Measurements from ENCODE around the gene SNAI3. TPM values are rescaled to one million over a fixed set of nuclear protein-coding genes. Genes with fewer than 3 reads are reported as not detected.

The SNAI3 gene
- total and polyA plus RNA-seq, 10 donors, result 4.8 to 7.8 (median 6.4) TPM

GRCh38 chr16:88649924-88650748, 36.2 kb downstream of the SNAI3 start:
- intact Hi-C loops (cut with DNase I; ENCODE audit: low total_unique reads), result loop anchor here (10.0 kb wide), 1 partner anchor 55 kb away; the partner anchor contains the start of genes CTU2 and RNF166
- Histone ChIP-seq H3K36me3 (peaks cover 0 to 76% (median 35%) of the 10 kb centered on the region in 6 donors), H3K27ac (peak overlapping the region; percentile 85 to 99 (median 96)), H3K9me3 (no peaks in the 10 kb centered on the region), H3K27me3 (replicated peaks in 1 of 7) (no peaks in the 10 kb centered on the region), H3K4me1 (peaks cover 30 to 83% (median 61%) of the 10 kb centered on the region in 6 donors), H3K4me3 (peak overlapping the region; percentile 82 to 97 (median 89))
- TF ChIP-seq, protein P1, sequence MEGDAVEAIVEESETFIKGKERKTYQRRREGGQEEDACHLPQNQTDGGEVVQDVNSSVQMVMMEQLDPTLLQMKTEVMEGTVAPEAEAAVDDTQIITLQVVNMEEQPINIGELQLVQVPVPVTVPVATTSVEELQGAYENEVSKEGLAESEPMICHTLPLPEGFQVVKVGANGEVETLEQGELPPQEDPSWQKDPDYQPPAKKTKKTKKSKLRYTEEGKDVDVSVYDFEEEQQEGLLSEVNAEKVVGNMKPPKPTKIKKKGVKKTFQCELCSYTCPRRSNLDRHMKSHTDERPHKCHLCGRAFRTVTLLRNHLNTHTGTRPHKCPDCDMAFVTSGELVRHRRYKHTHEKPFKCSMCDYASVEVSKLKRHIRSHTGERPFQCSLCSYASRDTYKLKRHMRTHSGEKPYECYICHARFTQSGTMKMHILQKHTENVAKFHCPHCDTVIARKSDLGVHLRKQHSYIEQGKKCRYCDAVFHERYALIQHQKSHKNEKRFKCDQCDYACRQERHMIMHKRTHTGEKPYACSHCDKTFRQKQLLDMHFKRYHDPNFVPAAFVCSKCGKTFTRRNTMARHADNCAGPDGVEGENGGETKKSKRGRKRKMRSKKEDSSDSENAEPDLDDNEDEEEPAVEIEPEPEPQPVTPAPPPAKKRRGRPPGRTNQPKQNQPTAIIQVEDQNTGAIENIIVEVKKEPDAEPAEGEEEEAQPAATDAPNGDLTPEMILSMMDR (IDR thresholded peaks at IDR 0.05 in 8 of 11, conservative IDR thresholded peaks at IDR 0.05 in 3 of 11), result no peak
- peak in 1 of 3 donors; percentile 13 for TF ChIP-seq POLR2AphosphoS5 (IDR thresholded peaks at IDR 0.05)
- WGBS, 5 donors, result 1 to 19% (median 7%) methylated on average over 23 to 37 of the region's 37 CpGs
- DNase-seq, result peak; percentile 95

GRCh38 chr16:88649195-88649923, 36.9 kb downstream of the SNAI3 start:
- Histone ChIP-seq H3K36me3 (peaks cover 0 to 76% (median 34%) of the 10 kb centered on the region in 6 donors), H3K9me3 (no peaks in the 10 kb centered on the region), H3K4me3 (peak overlapping the region; percentile 82 to 97 (median 89)), H3K27ac (peak overlapping the region; percentile 85 to 99 (median 96)), H3K27me3 (replicated peaks in 1 of 7) (no peaks in the 10 kb centered on the region), H3K4me1 (peaks cover 30 to 90% (median 61%) of the 10 kb centered on the region in 6 donors)
- WGBS, 5 donors, result 63 to 71% (median 65%) methylated on average over 15 to 20 of the region's 20 CpGs
- TF ChIP-seq POLR2AphosphoS5 (IDR thresholded peaks at IDR 0.05), result no peak
- TF ChIP-seq, protein P1 (IDR thresholded peaks at IDR 0.05 in 8 of 11, conservative IDR thresholded peaks at IDR 0.05 in 3 of 11), result no peak
- TF ChIP-seq POLR2A (IDR thresholded peaks at IDR 0.05), result no peak
- DNase-seq, result peak; percentile 79
- intact Hi-C loops (cut with DNase I; ENCODE audit: low total_unique reads), result no loop called here

DNA sequence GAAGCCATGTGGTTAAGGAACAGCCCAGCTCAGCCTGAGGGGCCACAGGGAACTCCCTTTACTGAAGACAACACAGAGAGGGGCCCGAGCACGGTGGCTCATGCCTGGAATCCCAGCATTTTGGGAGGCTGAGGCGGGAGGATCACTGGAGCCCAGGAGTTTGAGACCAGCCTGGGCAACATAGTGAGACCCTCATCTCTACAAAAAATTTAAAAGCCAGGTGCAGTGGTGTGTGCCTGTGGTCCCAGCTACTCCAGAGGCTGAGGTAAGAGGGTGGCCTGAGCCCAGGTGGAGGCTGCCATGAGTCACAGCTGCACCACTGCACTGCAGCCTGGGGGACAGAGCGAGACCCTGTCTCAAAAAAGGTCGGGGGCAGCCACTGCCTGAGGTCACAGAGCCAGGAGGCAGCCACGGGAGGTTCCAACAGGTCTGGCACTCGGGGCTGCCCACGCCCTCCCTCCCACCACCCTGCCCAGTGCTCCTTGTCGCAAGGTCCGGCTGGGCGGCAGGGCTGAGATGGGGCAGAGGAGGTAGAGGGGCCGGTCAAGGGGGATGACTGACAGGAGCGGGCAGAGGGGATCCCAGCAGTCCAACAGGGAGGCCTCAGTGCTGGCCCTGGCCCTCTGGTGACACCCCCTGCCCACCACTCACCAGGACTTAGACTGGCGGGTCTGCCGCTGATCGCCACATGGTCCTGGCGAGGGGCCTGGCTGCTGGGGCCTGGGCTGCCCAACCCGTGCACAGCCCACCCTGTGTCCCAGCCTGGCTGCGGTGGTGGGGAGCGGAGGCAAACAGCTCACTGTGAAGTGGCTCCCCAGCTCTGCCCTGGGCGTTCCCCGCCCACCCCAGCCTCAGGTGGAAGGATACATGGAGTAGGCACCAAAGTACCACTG, 38.9 kb downstream of the SNAI3 start:
- no peaks in the 10 kb centered on the region for H3K9me3 ChIP-seq
- no peak for TF ChIP-seq POLR2A (IDR thresholded peaks at IDR 0.05)
- peak in 2 of 3 donors; percentile 2 to 66 for TF ChIP-seq POLR2AphosphoS5 (IDR thresholded peaks at IDR 0.05)
- H3K27me3 ChIP-seq (replicated peaks in 1 of 7), result no peaks in the 10 kb centered on the region

More for the DNA sequence above, 38.9 kb downstream of the SNAI3 start:
- peak; percentile 81 for DNase-seq
- H3K4me1 ChIP-seq, result peaks cover 30 to 100% (median 66%) of the 10 kb centered on the region in 6 donors
- intact Hi-C loops (cut with DNase I; ENCODE audit: low total_unique reads), result no loop called here
- peaks cover 0 to 78% (median 48%) of the 10 kb centered on the region in 6 donors for H3K36me3 ChIP-seq
- H3K27ac ChIP-seq, result peak overlapping the region in 4 of 8 donors; percentile 8 to 99 (median 98)
- 91 to 94% (median 92%) methylated on average over 9 to 22 of the region's 22 CpGs for WGBS, 5 donors
- peak overlapping the region in 3 of 8 donors; percentile 82 to 97 (median 93) for H3K4me3 ChIP-seq

All from spleen (tissue), 11 donors.